ENCODE measurements around the gene ANXA1.

DNA sequence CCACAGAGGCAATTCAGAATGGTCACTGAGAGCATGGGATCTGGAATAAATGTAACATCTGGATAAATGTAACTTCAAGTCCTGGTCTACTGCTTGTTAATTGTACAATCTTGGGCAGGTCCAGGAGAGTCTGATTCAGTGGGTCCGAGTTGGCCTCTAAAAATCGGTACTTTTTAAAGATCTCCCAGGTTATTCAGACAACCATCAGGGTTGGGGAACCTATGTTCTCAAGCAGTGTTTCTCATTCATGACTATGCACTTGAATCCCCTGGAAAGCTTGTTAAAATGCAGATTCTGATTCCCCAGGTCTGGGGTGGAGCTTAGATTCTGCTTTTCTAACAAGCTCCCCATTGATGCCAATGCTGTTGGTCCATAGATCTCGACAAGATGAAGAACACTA lies 14.8 kb downstream of the ANXA1 start:
- TF ChIP-seq, protein P1, sequence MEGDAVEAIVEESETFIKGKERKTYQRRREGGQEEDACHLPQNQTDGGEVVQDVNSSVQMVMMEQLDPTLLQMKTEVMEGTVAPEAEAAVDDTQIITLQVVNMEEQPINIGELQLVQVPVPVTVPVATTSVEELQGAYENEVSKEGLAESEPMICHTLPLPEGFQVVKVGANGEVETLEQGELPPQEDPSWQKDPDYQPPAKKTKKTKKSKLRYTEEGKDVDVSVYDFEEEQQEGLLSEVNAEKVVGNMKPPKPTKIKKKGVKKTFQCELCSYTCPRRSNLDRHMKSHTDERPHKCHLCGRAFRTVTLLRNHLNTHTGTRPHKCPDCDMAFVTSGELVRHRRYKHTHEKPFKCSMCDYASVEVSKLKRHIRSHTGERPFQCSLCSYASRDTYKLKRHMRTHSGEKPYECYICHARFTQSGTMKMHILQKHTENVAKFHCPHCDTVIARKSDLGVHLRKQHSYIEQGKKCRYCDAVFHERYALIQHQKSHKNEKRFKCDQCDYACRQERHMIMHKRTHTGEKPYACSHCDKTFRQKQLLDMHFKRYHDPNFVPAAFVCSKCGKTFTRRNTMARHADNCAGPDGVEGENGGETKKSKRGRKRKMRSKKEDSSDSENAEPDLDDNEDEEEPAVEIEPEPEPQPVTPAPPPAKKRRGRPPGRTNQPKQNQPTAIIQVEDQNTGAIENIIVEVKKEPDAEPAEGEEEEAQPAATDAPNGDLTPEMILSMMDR (IDR thresholded peaks at IDR 0.05 in 2 of 3, conservative IDR thresholded peaks at IDR 0.05 in 1 of 3; ENCODE audit: borderline replicate concordance in 1 of 3, insufficient read depth in 1 of 3, low read depth in 2 of 3, low read length in 2 of 3): no peak
- TF ChIP-seq, protein P2, sequence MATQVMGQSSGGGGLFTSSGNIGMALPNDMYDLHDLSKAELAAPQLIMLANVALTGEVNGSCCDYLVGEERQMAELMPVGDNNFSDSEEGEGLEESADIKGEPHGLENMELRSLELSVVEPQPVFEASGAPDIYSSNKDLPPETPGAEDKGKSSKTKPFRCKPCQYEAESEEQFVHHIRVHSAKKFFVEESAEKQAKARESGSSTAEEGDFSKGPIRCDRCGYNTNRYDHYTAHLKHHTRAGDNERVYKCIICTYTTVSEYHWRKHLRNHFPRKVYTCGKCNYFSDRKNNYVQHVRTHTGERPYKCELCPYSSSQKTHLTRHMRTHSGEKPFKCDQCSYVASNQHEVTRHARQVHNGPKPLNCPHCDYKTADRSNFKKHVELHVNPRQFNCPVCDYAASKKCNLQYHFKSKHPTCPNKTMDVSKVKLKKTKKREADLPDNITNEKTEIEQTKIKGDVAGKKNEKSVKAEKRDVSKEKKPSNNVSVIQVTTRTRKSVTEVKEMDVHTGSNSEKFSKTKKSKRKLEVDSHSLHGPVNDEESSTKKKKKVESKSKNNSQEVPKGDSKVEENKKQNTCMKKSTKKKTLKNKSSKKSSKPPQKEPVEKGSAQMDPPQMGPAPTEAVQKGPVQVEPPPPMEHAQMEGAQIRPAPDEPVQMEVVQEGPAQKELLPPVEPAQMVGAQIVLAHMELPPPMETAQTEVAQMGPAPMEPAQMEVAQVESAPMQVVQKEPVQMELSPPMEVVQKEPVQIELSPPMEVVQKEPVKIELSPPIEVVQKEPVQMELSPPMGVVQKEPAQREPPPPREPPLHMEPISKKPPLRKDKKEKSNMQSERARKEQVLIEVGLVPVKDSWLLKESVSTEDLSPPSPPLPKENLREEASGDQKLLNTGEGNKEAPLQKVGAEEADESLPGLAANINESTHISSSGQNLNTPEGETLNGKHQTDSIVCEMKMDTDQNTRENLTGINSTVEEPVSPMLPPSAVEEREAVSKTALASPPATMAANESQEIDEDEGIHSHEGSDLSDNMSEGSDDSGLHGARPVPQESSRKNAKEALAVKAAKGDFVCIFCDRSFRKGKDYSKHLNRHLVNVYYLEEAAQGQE (IDR thresholded peaks at IDR 0.05; ENCODE audit: low read depth): no peak
- TF ChIP-seq SRF (IDR thresholded peaks at IDR 0.05; ENCODE audit: low read depth): no peak
- no peak for TF ChIP-seq ZNF274 (IDR thresholded peaks at IDR 0.05; ENCODE audit: low read depth, low read length)
- peak; percentile 27; the same call in 1 of the 2 replicates for TF ChIP-seq POLR2AphosphoS5 (IDR thresholded peaks at IDR 0.05; ENCODE audit: low read depth, low read length)
- TF ChIP-seq, protein P3, sequence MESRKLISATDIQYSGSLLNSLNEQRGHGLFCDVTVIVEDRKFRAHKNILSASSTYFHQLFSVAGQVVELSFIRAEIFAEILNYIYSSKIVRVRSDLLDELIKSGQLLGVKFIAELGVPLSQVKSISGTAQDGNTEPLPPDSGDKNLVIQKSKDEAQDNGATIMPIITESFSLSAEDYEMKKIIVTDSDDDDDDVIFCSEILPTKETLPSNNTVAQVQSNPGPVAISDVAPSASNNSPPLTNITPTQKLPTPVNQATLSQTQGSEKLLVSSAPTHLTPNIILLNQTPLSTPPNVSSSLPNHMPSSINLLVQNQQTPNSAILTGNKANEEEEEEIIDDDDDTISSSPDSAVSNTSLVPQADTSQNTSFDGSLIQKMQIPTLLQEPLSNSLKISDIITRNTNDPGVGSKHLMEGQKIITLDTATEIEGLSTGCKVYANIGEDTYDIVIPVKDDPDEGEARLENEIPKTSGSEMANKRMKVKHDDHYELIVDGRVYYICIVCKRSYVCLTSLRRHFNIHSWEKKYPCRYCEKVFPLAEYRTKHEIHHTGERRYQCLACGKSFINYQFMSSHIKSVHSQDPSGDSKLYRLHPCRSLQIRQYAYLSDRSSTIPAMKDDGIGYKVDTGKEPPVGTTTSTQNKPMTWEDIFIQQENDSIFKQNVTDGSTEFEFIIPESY (IDR thresholded peaks at IDR 0.05; ENCODE audit: extremely low read depth, insufficient replicate concordance, low read length): no peak
